Medulla oblongata (tissue), 1 donor: ENCODE data around the gene C6orf136.
A peak's percentile ranks its signal among the peaks of the same experiment; 100 is the strongest.

Source experiments
- DNase-seq: peaks from one replicate; pipeline ENCODE4 v3.0.0-alpha.2; 2015; ENCODE audit errors: extremely low spot score

C6orf136 gene

DNA sequence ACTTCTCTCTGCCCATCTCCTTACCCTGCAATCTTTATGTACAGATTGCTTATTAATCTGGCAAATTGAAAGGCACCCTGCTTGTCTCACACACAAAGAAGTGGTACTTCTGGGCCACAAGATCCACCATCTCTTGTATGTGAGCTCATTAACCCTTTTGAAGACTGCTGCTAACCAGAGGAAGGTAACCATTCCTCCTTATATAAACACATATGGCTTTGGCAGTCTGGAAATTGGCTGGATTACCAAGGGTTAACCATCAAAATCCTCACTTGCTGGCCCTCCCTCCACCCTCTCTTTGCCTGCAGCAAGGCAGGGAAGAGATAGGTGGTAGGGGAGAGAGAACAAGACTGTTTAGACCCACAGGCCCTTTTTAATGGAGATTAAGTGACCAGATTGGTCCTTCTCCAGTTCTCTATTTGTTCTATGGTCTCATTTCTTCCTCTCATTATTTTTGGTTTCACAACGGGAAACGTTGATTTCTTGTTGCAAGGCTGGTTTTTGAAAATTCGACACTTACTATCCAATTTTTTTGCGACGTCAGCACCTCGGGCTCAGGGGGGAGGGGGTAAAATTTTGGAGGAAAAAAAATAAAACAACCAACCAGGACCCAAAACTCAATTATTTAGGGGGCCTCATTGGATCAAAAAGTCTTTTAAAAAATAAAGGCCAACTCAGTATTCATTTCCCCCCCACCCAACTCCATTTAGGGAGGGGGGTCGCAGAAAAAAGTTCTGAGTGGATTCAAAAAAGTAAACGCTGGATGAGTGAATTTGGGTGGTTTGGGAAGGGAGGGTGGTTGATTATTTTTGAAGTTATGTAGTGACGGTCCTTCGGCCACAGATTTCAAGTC is 30.7 kb upstream of the C6orf136 start:
- DNase-seq, result peak; percentile 52

DNA sequence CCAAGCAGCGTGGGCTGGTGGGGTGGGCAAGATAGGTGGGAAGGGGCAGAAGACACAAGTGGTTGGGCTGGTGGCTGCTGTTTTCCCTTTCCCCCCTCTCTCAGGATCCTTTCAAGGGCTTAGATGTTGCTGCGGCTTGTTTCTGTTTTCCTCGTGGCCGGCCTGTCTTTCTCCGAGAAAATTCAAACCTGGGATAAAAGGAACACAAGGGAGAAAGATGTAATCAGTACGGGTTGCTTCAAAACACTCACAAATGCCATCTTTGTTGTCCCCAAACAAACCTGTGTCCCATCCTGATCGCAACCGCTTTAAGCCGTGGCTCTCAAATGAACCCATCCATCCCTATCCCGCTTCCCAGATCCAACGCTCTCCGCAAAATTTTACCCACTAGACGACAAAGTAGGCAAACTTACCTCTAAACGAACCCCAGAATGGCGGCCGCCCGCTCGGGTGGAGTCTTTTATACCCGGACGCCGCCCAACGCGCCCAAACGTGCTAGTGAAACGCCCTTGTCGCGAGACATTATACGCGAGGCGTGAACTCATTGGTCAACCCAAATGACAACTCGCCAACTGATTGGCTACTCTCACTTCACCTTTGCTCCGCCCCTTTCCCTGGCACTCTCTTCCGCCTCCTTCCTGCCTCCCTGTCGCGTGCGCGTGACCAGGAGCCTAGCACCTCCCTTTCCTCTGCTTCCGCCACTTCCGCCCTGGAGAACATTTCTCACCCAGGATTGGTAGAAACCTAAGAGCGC is 29.9 kb upstream of the C6orf136 start, which contains the start of gene PPP1R10:
Gene PPP1R10 (minus strand): TSS at position 433 of the 754 bp plus-strand sequence. CDS start 7,299 bp downstream, outside the sequence.
- peak; percentile 100 for DNase-seq

DNA sequence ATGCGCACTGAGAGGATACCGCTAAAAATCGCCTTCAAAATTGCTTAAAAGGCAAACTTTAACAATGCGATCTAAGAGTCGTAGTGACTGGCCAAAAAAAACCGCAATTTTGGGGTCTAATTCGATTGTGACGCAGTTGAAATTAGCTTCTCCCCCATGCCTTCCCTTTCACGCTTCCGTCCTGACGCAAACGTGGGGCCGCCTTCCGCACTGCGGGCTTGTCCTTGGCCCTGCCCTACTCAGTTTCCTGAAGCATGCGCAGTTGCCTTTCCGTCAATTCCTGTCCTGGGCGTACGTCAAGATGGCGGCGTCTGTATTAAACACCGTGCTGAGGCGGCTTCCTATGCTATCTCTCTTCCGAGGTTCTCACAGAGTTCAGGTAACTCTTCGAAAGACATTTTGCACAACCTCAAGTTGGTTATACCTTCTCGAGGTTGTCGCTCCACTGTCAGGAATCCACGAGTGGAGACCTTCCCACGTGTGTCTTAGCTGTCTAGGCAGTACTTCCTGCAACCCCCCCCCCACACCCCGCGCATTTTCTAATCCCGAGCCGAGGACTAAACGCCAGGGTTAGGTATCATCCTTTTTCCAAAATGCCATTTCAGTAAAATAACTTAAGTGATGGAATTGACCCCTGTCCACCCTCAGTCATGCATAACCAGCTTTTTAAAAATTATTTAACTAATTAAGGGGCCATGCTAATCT is 29.2 kb upstream of the C6orf136 start, which contains the start of gene MRPS18B:
Gene MRPS18B (plus strand): TSS at position 276 of the 705 bp plus-strand sequence. CDS start 26 bp downstream, at position 302.
- peak; percentile 99 for DNase-seq

DNA sequence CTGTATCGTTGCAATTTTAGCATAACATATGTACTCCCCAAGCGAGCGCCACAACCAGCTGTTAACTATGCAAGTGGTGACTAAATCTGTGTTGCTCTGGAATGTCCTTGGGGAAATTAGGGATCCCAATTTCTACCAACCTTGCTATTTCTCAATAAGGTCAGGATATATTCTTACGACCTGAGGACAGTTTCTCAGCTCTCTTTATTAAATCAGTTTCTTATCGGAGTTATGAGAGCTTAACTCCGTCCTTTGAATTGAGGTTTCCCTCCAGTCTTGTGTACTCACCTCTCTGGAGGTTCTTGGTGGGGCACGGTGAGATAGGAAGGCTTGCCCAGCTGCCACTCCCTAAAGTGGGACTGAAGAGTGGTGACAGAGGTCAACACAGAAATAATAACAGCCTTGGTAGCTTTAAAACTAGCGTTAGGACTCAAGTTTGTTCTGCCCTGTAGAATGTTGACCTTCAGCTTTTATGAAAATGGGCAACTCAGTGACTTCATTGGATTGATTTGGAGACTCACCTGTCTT is 28.6 kb upstream of the C6orf136 start:
- DNase-seq, result no peak

DNA sequence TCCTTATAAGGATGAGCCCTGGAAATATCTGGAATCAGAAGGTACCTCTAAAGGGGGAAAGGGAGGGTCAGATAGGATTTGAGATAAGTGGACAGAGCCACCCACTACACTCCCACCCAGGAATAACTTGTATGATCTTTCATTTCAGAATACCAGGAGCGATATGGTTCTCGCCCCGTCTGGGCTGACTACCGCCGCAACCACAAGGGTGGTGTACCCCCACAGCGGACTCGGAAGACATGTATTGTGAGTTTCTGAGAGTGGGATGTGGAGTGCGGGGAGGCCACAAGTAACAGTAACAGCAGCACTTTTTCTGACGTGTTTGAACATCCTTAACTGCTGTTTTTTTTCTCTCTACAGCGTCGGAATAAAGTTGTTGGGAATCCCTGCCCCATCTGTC is 27.4 kb upstream of the C6orf136 start:
- DNase-seq, result no peak

DNA sequence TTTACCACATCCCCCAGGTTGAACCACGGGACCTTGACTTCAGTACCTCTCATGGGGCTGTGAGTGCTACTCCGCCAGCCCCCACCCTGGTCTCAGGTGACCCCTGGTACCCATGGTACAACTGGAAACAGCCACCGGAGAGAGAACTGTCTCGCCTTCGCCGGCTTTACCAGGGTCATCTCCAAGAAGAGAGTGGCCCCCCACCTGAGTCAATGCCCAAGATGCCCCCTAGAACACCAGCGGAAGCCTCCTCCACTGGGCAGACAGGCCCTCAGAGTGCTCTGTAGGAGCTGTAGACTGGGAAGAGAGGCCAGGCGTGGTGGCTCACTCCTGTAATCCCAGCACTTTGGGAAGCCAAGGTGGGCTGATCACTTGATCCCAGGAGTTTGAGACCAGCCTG is 21.4 kb upstream of the C6orf136 start:
- DNase-seq, result no peak

DNA sequence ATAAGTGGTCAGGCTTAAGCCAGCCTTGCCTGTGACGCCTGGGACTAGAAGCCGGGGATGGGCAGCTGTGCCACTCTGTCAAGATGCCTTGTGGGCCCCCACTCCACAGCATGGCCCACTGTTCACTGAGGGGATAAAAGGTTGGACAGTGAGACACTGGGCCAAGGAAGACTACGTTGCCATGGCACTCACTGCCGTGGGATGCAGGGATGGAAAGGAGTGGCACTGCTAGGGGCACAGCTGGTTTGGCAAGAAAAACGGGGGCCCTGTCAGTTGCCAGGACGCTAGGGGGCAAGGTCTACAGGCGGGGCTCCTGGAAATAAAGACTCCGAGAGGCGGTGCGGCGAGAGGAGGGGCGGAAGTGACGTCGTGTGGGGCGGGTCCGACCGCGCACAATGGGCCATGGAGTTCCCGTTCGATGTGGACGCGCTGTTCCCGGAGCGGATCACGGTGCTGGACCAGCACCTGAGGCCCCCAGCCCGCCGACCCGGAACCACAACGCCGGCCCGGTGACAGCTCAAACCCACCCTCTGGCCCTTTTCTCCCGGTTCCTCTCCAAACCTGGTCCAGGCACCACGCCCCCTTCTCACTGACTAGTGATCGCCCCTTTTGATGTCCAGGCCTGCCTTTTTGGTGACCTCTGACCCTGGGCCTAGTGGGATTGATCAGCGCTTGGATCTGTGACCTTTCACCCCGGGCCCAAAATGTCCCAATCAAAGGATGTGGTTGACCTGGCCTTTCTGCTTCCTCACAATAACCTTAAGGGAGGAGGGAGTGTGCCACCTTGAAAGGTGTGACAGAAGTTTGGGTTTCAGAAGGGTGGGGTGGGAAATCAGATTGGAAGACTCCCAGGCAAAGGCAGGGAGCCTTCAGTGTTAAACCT is 20.2 kb upstream of the C6orf136 start, which contains the start of gene ATAT1:
Gene ATAT1 (plus strand): TSS at position 391 of the 883 bp plus-strand sequence.
- DNase-seq, result peak; percentile 89

DNA sequence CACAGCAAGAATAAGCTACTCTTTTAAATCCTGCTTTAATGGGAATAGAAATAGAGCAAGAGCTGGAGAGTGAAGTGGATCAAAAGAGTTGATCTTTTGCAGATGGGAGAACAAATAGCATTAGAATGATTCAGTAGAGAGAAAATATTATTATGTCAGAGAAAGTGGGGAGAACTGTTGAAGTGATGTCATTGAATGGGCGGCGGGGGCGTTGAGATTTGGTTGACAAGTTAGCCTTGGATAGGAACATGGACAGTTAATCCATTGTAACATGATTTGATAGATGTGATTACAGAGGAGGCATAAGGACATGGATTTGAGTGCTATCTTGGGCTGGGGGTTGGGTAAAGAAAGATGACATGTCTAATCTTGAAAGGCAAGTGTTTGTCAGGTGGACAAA is 11.1 kb upstream of the C6orf136 start:
- no peak for DNase-seq

DNA sequence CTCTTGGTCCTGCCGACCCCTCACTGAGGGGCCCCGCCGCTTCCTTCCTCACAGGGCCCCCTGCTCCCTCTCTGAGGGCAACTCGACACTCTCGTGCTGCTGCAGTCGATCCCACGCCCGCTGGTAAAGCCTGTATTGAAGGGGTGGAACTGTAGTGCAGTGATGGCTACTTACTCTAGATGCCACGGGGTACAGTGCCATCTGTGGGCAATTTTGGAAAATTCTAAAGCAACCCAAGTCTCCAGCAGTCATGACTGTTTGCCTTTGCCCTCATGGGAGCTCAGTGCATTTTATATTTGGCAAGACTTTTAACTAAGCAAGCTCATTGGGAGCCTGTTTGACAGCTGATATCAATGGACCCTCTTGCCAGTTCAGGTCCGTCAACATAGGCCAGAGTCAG is 6.5 kb upstream of the C6orf136 start:
- DNase-seq, result no peak

DNA sequence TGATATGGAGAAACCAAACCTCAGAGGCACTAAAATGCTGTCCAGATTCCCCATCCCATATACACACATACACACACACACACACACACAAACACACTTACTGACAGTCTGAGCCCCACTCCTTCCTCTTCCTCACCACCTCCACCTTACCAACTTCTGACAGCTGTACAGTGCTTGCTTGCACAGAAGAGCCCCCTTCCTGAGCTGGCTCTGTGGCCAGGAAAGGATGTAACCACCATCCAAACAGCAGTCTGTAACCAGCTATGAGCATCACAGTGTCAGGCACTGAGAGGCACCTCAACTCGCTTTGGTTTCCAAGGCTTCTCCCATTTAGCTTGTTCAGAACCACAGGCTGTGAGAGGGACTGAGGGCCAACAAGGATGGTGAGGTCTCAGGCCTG is 5.9 kb upstream of the C6orf136 start:
- DNase-seq, result no peak

DNA sequence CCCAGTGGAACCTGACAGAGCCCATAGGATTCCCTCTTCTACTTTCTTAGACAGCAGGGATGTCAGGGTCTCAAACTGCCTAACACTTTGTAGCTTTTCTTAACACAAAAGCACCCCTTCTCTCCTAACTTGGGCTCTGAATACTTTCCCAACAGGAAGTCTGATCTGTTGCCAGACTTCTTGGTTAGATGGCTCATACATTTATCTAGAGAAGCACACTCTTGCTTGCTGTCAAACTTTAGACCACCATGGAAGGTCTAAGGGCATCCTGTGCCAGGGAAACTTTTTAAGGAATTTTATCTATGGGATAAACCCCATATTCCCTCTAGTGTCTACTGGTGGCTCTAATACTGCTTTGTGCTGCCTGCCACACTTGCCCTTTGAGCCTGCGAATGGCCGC is 3.3 kb upstream of the C6orf136 start:
- no peak for DNase-seq

DNA sequence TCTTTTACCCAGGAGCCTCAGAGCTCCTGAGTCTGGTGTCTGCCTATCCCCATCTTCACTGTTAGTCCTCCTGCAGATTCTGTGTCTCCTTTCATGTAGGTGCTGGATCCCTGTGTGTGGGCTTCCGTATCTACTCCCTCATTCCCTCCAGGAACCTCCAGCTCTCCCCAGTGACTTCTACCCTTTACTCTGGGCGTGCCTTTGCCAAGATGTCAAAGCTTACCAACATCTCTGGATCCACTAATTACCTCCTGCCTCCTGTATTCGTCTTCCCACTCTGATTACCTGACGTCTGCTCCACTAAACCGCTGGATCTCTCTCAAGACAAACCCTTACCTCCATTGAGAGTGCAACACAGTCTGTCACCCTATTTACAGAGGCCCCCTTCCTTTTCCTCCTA is 2.2 kb upstream of the C6orf136 start:
- DNase-seq, result no peak

DNA sequence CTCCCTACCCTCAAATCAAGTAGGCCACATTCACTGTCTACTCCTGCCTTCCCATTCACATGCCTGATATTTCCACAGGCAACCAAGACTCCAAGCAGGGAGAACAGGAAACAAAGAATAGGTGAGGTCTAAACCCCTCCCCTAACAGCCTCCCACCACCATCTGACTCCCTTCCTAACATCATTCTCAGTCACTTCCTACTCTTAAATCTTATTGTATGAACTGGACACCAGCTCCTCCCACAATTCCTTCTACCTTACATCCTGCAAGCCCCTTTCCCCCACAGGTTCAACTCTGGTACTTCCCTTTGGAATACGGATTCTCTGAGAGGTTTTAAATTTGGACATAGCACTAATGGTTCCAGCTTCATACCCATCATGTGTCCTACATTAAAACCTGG is 944 bp upstream of the C6orf136 start:
- DNase-seq, result no peak

DNA sequence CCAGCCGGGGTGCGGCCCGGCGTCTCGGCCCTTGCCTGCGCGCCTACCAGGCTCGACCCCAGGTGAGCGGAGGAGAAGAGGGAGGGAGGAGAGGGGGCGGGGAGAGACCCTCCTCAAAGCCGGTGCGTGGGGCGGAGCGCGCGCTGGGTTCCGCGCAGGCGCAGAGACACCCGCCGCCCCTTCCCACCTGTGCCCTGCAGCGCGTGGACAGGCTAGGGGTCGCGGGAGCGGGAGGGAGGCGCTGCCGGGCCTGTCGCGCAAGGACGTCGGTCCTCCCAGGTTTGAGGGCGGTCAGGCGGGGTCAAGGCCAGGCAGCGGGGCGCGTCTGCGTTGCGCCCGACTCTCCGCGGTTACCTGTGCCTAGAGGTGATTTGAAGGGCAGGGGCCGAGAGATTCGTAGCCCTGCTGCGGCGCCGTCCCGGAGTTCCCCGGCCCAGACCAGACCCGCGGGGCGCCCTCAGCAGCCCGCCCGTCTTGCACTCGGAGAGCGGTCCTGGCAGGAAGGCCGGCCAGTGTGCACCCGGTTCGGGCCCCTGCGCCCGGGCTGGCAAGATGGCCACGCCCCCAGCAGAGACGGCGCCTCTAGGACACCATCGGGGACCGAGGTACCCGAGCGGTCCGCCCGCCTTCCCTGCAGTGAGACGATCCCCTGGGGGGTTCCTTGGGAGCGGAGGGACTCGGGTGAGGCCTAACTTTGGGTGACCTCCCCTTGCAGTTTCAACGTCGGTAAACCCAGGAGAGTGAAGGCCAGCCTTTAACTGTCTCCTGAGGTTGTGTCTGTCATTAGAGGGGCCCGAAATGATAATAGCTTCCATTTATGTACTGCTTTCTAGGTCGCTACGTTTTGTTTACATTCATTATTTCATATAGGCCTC is 546 bp downstream of the C6orf136 start:
- peak; percentile 69 for DNase-seq

DNA sequence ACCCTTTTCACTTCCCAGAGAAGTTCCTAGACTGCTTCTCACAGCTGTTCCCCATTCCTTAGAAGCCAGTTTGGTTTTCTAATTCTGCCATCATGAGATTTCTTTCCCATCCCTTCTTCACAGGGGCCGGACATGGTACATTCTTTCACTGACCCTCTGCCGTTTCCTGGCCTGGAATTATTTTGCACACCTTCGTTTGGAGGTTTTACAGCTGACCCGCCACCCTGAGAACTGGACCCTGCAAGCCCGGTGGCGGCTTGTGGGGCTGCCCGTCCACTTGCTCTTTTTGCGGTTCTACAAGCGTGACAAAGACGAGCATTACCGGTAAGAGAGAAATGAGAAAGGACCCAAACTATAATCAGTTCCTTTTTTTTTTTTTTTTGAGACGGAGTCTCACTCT is 4.2 kb downstream of the C6orf136 start:
- no peak for DNase-seq

DNA sequence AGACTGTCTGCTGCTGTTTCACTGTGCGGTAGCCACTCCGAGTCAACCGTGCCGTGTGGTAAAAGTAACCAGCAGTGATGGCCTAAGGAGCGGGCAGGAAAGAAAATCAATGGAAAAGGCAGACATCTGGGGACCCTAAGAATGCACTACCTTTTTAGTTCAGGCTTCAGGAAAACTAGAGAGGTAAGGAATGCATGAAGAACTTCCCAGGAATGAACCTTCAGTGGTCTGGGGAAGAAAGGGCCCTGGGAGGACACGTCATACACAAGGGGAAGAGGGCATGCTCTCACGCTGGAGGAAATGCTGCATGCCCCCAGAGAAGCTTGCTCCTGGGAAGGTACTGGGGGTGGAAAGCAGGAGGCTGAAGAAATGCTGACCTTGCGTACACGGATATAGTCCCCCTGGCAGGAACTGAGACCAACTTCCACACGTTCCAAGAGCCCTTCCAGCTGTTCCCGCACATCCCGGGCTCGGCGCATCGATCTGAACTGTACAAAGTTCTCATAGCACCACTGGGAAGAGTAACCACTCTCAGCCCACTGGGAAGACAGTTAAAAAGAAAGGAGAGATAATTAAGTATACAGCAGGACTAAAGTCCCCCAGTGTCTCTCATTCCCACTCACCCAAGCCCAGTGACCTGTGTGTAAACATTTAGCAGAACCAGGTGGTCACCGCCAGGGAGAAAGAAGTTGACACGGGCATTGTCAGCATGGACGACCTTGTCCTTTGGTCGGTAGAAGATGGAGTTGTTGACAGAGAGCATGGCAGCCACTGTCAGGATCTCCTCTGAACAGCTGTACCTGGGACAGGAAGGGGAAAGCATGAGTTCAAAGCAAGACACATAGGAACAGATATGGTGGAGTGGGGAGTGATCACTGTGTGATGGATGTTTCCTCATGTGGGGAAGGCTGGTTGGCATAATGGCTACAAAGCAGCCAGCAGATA is 8.1 kb downstream of the C6orf136 start:
- no peak for DNase-seq

DNA sequence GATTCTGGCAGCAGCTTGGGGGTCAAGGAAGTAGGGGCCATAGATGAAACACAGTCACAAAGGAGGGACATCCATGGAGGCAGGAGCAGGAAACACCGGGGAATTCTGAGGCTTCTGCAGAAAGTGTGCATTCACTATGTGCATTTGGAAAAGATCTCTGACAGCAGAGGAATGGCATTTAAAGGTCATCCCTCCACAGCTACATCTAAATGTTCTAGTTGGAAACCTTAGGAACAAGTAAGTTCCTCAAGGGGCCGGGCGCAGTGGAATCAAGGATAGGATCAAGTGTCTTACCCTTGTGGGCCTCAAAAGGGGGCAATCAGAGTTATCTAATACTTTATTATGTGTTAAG is 8.8 kb downstream of the C6orf136 start:
- no peak for DNase-seq

DNA sequence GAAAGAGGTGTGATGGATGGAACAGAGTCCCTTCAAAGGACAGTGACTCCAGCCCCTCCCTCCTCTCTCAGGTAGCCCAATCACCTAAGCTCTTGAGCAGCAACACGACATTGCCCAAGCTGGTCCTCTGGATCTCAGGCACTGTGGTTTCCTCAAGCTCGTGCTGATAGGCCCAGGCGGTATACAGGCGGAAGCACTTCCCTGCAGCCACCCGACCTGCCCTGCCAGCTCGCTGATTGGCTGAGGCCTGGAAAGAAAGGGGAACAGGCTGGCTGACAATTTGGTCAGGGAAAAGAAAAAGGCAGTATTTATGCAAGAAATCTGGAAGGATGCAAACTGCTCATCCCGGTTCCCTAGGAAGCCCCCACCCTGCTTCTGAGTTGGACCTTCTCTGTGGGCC is 9.6 kb downstream of the C6orf136 start:
- no peak for DNase-seq

DNA sequence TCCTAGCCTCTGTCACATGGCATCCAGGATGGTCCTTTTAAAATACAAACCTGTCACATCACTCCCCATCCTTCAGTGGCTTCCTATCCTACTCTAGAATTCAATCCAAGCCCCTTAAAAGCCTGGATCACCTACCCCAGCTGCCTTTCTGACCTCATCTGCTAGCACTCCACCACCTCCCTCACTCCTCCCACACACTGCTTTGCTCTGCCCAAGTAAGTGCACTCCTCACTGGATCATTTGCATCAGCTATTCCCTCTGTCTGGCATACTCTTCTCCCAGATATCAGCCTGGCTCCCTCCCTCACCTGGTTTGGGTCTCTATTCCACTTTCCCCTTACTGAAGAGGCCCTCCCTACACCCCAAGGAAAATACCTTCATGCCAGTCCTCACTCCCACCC is 10.5 kb downstream of the C6orf136 start:
- DNase-seq, result no peak
